ENCODE results near the gene TNC.

Gene TNC

DNA sequence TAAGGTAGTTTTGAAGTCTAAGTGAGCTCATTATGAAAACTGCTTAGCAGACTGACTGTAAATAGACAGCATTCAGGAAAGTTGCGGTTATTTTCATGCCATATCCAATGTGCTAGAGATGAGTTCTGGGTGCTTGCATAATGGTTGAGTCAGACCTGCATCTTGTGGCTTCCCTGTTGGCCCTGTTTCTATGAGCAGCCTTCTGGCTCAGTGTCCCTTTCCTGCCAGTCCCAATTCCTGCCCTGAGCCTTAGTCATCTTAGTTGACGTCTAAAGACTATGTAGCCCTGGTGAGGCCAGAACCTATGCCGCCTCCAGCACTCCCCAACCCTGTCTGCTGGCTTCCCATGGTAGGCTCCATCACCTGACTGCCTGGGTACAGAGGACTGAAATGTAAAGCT lies 111.3 kb downstream of the TNC start:
- Histone ChIP-seq H3K4ac (ENCODE audit: low read depth in 1 of 2, low read length in 2 of 2) (no peak overlapping the region), H3K27me3 (ENCODE audit: control insufficient read depth in 1 of 2, insufficient read depth in 1 of 2, low read length in 2 of 2) (peaks cover 0 to 4% of the 10 kb centered on the region in 2 experiments), H2BK120ac (ENCODE audit: low read depth, low read length) (no peak overlapping the region), H3K4me3 (ENCODE audit: insufficient read depth in 1 of 2, low read depth in 1 of 2, low read length in 2 of 2) (no peak overlapping the region), H3K9ac (ENCODE audit: low read length) (no peak overlapping the region), H3K4me2 (ENCODE audit: low read length, poor library complexity, severe bottlenecking) (no peak overlapping the region), H3K23ac (ENCODE audit: low read length in 2 of 2) (no peak overlapping the region), H2AFZ (ENCODE audit: low read depth, low read length) (no peak overlapping the region), H3K79me1 (replicated peaks; ENCODE audit: low read length, poor library complexity, severe bottlenecking) (no peaks in the 10 kb centered on the region), H3K27ac (ENCODE audit: low read length, poor library complexity, severe bottlenecking) (no peak overlapping the region), H3K18ac (ENCODE audit: low read depth in 1 of 2, low read length in 2 of 2) (no peak overlapping the region), H2BK5ac (ENCODE audit: low read depth, low read length, poor library complexity, severe bottlenecking) (no peak overlapping the region), H3K4me1 (ENCODE audit: control insufficient read depth, insufficient read depth, low read depth, low read length) (peaks cover under 1% of the 10 kb centered on the region), H3K9me3 (ENCODE audit: control insufficient read depth, low read length) (no peaks in the 10 kb centered on the region), H3K14ac (ENCODE audit: low read length in 2 of 2) (no peak overlapping the region), H4K91ac (ENCODE audit: low read length) (no peak overlapping the region), H4K8ac (ENCODE audit: low read length) (no peak overlapping the region), H2BK12ac (ENCODE audit: low read length in 2 of 2) (no peak overlapping the region), H2BK15ac (ENCODE audit: low read depth, poor library complexity, severe bottlenecking) (peak overlapping the region; percentile 54), H3K36me3 (ENCODE audit: control insufficient read depth in 1 of 2, insufficient read depth in 2 of 2, low read depth in 1 of 2, low read length in 2 of 2) (no peaks in the 10 kb centered on the region), H2AK5ac (ENCODE audit: low read length, severe bottlenecking) (peak overlapping the region; percentile 50)
- WGBS: 91% methylated on average over 3 of the region's 3 CpGs
- DNase-seq: peak; percentile 62

DNA sequence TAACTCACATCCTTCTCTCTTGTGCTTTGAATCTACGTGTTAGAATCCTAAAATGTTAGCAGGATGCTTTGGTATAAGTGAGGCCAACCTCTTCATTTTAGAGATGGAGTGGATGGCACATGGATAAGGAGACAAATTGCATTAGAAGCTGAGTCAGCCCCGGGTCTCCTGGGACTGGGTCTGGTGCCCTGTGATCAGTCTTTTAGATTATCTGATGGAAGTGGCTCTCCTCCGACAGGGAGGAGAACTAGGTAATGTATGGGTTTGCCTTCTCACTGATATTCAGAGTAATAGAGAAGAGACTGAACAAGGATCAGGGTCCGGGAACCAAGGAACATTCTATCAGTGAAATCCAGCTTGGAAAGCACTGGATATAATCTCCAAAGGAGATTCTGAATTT lies 112.6 kb downstream of the TNC start:
- H3K9ac ChIP-seq (ENCODE audit: low read length): no peak overlapping the region
- no peaks in the 10 kb centered on the region for H3K36me3 ChIP-seq (ENCODE audit: control insufficient read depth in 1 of 2, insufficient read depth in 2 of 2, low read depth in 1 of 2, low read length in 2 of 2)
- 87% methylated on average over 4 of the region's 4 CpGs for WGBS

DNA sequence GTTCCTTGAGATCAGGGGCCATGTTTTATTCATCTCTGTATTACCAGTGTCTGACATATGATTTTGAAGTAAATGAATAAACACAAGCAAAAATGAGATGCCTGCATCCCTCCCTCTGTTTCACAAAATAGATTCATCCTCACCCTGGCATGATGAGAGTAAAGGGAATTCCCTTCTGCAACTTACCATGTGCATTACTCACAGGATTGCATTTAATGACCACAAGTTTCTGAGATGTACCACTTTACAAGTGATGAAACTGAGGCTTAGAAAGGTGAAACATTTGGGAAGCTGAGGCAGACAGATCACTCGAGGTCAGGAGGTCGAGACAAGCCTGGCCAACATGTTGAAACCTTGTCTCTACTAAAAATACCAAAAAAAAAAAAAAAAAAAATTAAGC lies 113.4 kb downstream of the TNC start:
- H3K4ac ChIP-seq (ENCODE audit: low read depth in 1 of 2, low read length in 2 of 2): no peak overlapping the region
- DNase-seq: no peak
- no peak overlapping the region for H2BK12ac ChIP-seq (ENCODE audit: low read length in 2 of 2)
- 50% methylated on average over 2 of the region's 2 CpGs for WGBS
- H2AK5ac ChIP-seq (ENCODE audit: low read length, severe bottlenecking): no peak overlapping the region
- H2BK5ac ChIP-seq (ENCODE audit: low read depth, low read length, poor library complexity, severe bottlenecking): no peak overlapping the region
- no peak overlapping the region for H2BK120ac ChIP-seq (ENCODE audit: low read depth, low read length)
- H4K8ac ChIP-seq (ENCODE audit: low read length): no peak overlapping the region
- H2AFZ ChIP-seq (ENCODE audit: low read depth, low read length): no peak overlapping the region
- H3K4me3 ChIP-seq (ENCODE audit: insufficient read depth in 1 of 2, low read depth in 1 of 2, low read length in 2 of 2): no peak overlapping the region
- no peak overlapping the region for H3K27ac ChIP-seq (ENCODE audit: low read length, poor library complexity, severe bottlenecking)
- H3K18ac ChIP-seq (ENCODE audit: low read depth in 1 of 2, low read length in 2 of 2): no peak overlapping the region
- no peak overlapping the region for H3K14ac ChIP-seq (ENCODE audit: low read length in 2 of 2)
- no peak overlapping the region for H4K91ac ChIP-seq (ENCODE audit: low read length)
- H3K36me3 ChIP-seq (ENCODE audit: control insufficient read depth in 1 of 2, insufficient read depth in 2 of 2, low read depth in 1 of 2, low read length in 2 of 2): no peaks in the 10 kb centered on the region
- H3K79me1 ChIP-seq (replicated peaks; ENCODE audit: low read length, poor library complexity, severe bottlenecking): no peaks in the 10 kb centered on the region
- no peak overlapping the region for H2BK15ac ChIP-seq (ENCODE audit: low read depth, poor library complexity, severe bottlenecking)
- no peaks in the 10 kb centered on the region for H3K4me1 ChIP-seq (ENCODE audit: control insufficient read depth, insufficient read depth, low read depth, low read length)
- no peaks in the 10 kb centered on the region for H3K27me3 ChIP-seq (ENCODE audit: control insufficient read depth in 1 of 2, insufficient read depth in 1 of 2, low read length in 2 of 2)
- H3K4me2 ChIP-seq (ENCODE audit: low read length, poor library complexity, severe bottlenecking): no peak overlapping the region
- no peak overlapping the region for H3K23ac ChIP-seq (ENCODE audit: low read length in 2 of 2)
- H3K9ac ChIP-seq (ENCODE audit: low read length): no peak overlapping the region
- H3K9me3 ChIP-seq (ENCODE audit: control insufficient read depth, low read length): no peaks in the 10 kb centered on the region

More for the DNA sequence above, 112.6 kb downstream of the TNC start:
- Histone ChIP-seq H3K27me3 (ENCODE audit: control insufficient read depth in 1 of 2, insufficient read depth in 1 of 2, low read length in 2 of 2) (peaks cover 0 to 3% of the 10 kb centered on the region in 2 experiments), H3K14ac (ENCODE audit: low read length in 2 of 2) (no peak overlapping the region), H3K4ac (ENCODE audit: low read depth in 1 of 2, low read length in 2 of 2) (no peak overlapping the region), H3K79me1 (replicated peaks; ENCODE audit: low read length, poor library complexity, severe bottlenecking) (no peaks in the 10 kb centered on the region), H3K18ac (ENCODE audit: low read depth in 1 of 2, low read length in 2 of 2) (no peak overlapping the region), H3K27ac (ENCODE audit: low read length, poor library complexity, severe bottlenecking) (no peak overlapping the region), H3K4me1 (ENCODE audit: control insufficient read depth, insufficient read depth, low read depth, low read length) (no peaks in the 10 kb centered on the region), H3K23ac (ENCODE audit: low read length in 2 of 2) (no peak overlapping the region), H2AFZ (ENCODE audit: low read depth, low read length) (no peak overlapping the region), H3K4me3 (ENCODE audit: insufficient read depth in 1 of 2, low read depth in 1 of 2, low read length in 2 of 2) (no peak overlapping the region), H2BK120ac (ENCODE audit: low read depth, low read length) (no peak overlapping the region), H4K91ac (ENCODE audit: low read length) (no peak overlapping the region), H2AK5ac (ENCODE audit: low read length, severe bottlenecking) (no peak overlapping the region), H2BK12ac (ENCODE audit: low read length in 2 of 2) (no peak overlapping the region), H4K8ac (ENCODE audit: low read length) (no peak overlapping the region), H2BK5ac (ENCODE audit: low read depth, low read length, poor library complexity, severe bottlenecking) (no peak overlapping the region), H3K9me3 (ENCODE audit: control insufficient read depth, low read length) (no peaks in the 10 kb centered on the region), H3K4me2 (ENCODE audit: low read length, poor library complexity, severe bottlenecking) (no peak overlapping the region), H2BK15ac (ENCODE audit: low read depth, poor library complexity, severe bottlenecking) (no peak overlapping the region)
- DNase-seq: no peak

DNA sequence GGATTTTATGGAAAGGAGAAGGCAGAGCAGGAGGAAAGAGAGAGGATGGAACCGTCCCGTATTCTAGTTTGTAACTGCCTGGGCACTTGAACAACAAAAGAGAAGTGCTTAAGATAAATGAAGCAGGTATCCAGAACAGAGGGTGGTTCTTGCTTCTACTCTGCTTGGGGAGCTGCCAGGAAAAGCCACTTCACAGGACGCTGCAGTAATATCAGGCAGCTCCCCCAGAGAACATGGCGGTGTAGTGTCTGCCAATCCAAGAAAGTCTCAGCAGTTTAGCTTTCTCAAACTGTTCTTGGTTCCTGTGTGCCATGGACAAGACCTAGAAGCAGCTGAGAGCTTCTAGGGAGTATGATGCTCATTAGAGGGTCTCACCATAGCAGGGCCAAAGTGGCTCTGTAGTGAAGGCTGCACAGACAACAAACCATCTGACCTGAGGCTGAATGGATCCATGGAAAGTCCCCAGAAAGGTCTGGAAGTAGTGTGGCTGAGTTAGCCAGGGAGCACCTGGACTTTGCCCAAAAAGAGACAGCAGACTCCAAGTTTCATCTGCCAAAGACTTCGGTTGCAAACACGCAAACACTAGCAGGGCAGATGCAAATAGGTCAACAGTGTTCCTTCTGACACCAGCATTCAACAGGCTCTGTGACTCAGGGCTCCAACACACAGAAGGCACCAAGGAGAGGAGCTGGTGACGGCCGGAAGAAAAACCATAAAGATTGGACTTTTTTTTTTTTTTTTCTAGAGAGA lies 115.4 kb downstream of the TNC start:
- Histone ChIP-seq H3K23ac (ENCODE audit: low read length in 2 of 2) (no peak overlapping the region), H4K8ac (ENCODE audit: low read length) (no peak overlapping the region), H3K27ac (ENCODE audit: low read length, poor library complexity, severe bottlenecking) (no peak overlapping the region), H3K79me1 (replicated peaks; ENCODE audit: low read length, poor library complexity, severe bottlenecking) (no peaks in the 10 kb centered on the region), H3K4ac (ENCODE audit: low read depth in 1 of 2, low read length in 2 of 2) (no peak overlapping the region), H3K4me3 (ENCODE audit: insufficient read depth in 1 of 2, low read depth in 1 of 2, low read length in 2 of 2) (no peak overlapping the region), H2BK120ac (ENCODE audit: low read depth, low read length) (no peak overlapping the region), H3K9me3 (ENCODE audit: control insufficient read depth, low read length) (no peaks in the 10 kb centered on the region), H4K91ac (ENCODE audit: low read length) (no peak overlapping the region), H3K36me3 (ENCODE audit: control insufficient read depth in 1 of 2, insufficient read depth in 2 of 2, low read depth in 1 of 2, low read length in 2 of 2) (no peaks in the 10 kb centered on the region), H2BK12ac (ENCODE audit: low read length in 2 of 2) (no peak overlapping the region), H3K14ac (ENCODE audit: low read length in 2 of 2) (no peak overlapping the region), H2AK5ac (ENCODE audit: low read length, severe bottlenecking) (no peak overlapping the region), H3K4me1 (ENCODE audit: control insufficient read depth, insufficient read depth, low read depth, low read length) (no peaks in the 10 kb centered on the region), H2BK15ac (ENCODE audit: low read depth, poor library complexity, severe bottlenecking) (no peak overlapping the region), H3K4me2 (ENCODE audit: low read length, poor library complexity, severe bottlenecking) (no peak overlapping the region), H3K27me3 (ENCODE audit: control insufficient read depth in 1 of 2, insufficient read depth in 1 of 2, low read length in 2 of 2) (no peaks in the 10 kb centered on the region), H3K18ac (ENCODE audit: low read depth in 1 of 2, low read length in 2 of 2) (no peak overlapping the region), H2AFZ (ENCODE audit: low read depth, low read length) (no peak overlapping the region), H2BK5ac (ENCODE audit: low read depth, low read length, poor library complexity, severe bottlenecking) (no peak overlapping the region), H3K9ac (ENCODE audit: low read length) (no peak overlapping the region)
- DNase-seq: no peak
- WGBS: 66% methylated on average over 6 of the region's 8 CpGs
